Mesodermal cell (in vitro differentiated cells): ENCODE data around the gene CTSW.

ENCODE experiments used
- H3K27ac ChIP-seq: 2 replicates; pipeline ENCODE4 v1.7.0; 2013; ENCODE audit warnings: mild to moderate bottlenecking, low read depth, low read length, moderate library complexity; ENCODE audit not compliant: severe bottlenecking
- H3K36me3 ChIP-seq: 2 replicates; pipeline ENCODE4 v1.7.1; 2013; ENCODE audit warnings: mild to moderate bottlenecking, low read length, moderate library complexity; ENCODE audit not compliant: control insufficient read depth, insufficient read depth
- H3K4me1 ChIP-seq: one replicate; pipeline ENCODE4 v1.7.1; 2013; ENCODE audit warnings: mild to moderate bottlenecking, low read length; ENCODE audit not compliant: insufficient read depth, control insufficient read depth, poor library complexity, severe bottlenecking
- H3K4me3 ChIP-seq: 2 replicates; pipeline ENCODE4 v1.7.0; 2013; ENCODE audit warnings: low read length, control low read depth, mild to moderate bottlenecking; ENCODE audit not compliant: insufficient read depth, poor library complexity, severe bottlenecking; ENCODE audit errors: extremely low read depth
- H3K9me3 ChIP-seq: 2 replicates; pipeline ENCODE4 v1.7.1; 2013; ENCODE audit warnings: mild to moderate bottlenecking, low read length, moderate library complexity; ENCODE audit not compliant: control insufficient read depth
- WGBS, 2 experiments: methylation state at CpG; one replicate each; pipeline ENCODE4 v1.1.5; 2013; ENCODE audit warnings: missing lambda C conversion rate in 2 of 2; ENCODE audit not compliant: insufficient coverage in 2 of 2; 5-methylcytosine and 5-hydroxymethylcytosine counted together

CTSW gene

DNA sequence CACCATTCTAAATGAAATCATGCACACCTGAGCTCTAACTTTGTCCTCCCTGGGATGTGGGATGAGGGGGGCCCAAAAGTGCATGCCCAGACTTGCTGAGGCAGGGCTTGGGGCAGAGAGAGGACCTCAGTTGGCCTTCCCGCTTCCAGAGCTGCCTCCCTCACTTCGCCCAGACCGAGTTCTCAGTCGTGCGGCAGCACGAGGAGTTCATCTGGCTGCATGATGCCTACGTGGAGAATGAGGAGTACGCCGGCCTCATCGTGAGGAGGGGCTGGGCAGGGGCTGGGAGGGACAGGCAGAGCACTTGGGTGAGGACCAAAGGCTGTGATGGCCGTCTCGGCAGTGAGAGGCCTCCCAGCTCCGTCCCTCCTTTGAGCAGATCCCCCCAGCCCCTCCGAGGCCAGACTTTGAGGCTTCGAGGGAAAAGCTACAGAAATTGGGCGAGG lies 29.8 kb upstream of the CTSW start:
- H3K27ac ChIP-seq: no peak overlapping the region
- no peak overlapping the region for H3K4me3 ChIP-seq
- 73 to 74% methylated on average over 16 of the region's 16 CpGs for WGBS, 2 experiments

DNA sequence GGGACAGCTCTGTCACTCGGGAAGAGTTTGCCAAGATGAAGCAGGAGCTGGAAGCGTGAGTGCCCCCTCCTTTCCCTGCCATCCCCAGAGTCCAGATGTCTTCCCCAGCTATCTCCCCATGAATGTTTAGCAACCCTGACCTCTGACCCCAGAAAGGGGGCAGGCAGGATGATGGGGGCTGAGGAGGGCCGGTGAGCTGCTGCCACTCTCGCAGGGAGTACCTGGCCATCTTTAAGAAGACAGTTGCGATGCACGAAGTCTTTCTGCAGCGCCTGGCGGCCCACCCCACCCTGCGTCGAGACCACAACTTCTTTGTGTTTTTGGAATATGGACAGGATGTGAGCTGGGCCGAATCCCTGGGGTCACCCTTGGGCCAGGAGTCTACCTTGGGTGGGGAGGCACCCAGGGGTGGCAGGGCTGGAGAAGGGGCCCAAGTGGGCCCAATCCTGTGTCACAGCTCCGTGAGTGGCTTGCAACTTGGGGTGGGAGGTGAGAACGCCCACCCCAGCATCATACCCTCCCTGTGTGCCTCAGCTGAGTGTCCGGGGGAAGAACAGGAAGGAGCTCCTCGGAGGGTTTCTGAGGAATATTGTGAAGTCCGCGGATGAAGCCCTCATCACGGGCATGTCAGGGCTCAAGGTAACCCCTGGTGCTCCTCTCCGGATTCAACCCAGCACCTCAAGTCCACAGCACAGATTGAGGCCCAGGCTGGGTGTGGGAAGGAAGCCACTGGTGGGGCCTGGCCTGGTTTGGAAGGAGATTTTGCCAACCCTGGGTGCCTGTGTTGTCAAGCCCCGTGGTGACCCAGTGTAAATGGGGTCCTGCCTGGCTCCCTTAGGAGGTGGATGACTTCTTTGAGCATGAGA lies 29.2 kb upstream of the CTSW start:
- WGBS, 2 experiments: 90 to 96% methylated on average over 16 to 18 of the region's 20 CpGs
- Histone ChIP-seq H3K27ac (peak overlapping the region; percentile 16), H3K9me3 (no peaks in the 10 kb centered on the region), H3K4me1 (peaks cover 8% of the 10 kb centered on the region), H3K36me3 (peaks cover 45% of the 10 kb centered on the region), H3K4me3 (no peak overlapping the region)

More for the DNA sequence above, 29.8 kb upstream of the CTSW start:
- Histone ChIP-seq H3K9me3 (no peaks in the 10 kb centered on the region), H3K36me3 (peaks cover 38% of the 10 kb centered on the region), H3K4me1 (peaks cover 1% of the 10 kb centered on the region)

- H3K4me3 ChIP-seq: no peak overlapping the region
- H3K9me3 ChIP-seq: no peaks in the 10 kb centered on the region
- peak overlapping the region; percentile 16 for H3K27ac ChIP-seq
- peaks cover 52% of the 10 kb centered on the region for H3K36me3 ChIP-seq
- 94 to 98% methylated on average over 5 to 13 of the region's 14 CpGs for whole genome bisulfite sequencing, 2 experiments
- H3K4me1 ChIP-seq: peaks cover 14% of the 10 kb centered on the region
These were observed 28.5 kb upstream of the CTSW start for GRCh38 chr11:65851083-65851579.

DNA sequence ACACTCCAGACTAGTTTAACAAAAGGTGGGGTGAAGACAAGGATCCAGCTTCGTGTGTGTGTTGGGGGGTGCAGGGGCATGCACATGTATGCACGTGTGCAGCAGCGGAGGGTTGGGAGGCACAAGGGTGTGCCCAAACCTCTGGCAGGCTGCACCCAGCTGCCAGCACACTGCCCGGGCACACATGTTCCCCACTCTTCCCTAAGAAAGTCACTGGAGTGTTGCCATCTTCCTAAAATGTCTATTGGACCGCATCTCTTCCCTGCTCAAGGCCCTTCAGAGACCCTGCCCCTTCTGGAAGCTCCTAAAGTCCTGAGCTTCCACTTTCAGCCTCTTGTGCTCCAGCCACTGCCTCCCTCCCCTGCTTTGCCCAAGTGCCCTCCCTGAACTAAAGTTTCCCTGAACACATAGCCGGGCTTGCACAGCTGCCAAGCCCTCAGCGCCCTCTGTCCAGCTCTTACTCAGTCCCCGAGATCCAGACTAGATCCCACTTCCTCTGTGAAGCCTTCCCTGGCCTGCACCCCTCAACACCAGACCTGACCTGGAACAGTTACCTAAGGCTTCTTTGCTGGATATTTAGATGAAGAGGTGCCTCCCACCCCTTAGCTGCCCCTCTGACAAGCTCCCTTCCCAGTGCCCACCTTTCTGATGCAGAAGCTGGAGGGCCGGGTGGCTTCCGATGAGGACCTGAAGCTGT lies 27.7 kb upstream of the CTSW start:
- peaks cover 17% of the 10 kb centered on the region for H3K4me1 ChIP-seq
- peaks cover 59% of the 10 kb centered on the region for H3K36me3 ChIP-seq
- no peaks in the 10 kb centered on the region for H3K9me3 ChIP-seq
- no peak overlapping the region for H3K4me3 ChIP-seq
- H3K27ac ChIP-seq: no peak overlapping the region
- 94 to 98% methylated on average over 8 to 10 of the region's 10 CpGs for WGBS, 2 experiments

DNA sequence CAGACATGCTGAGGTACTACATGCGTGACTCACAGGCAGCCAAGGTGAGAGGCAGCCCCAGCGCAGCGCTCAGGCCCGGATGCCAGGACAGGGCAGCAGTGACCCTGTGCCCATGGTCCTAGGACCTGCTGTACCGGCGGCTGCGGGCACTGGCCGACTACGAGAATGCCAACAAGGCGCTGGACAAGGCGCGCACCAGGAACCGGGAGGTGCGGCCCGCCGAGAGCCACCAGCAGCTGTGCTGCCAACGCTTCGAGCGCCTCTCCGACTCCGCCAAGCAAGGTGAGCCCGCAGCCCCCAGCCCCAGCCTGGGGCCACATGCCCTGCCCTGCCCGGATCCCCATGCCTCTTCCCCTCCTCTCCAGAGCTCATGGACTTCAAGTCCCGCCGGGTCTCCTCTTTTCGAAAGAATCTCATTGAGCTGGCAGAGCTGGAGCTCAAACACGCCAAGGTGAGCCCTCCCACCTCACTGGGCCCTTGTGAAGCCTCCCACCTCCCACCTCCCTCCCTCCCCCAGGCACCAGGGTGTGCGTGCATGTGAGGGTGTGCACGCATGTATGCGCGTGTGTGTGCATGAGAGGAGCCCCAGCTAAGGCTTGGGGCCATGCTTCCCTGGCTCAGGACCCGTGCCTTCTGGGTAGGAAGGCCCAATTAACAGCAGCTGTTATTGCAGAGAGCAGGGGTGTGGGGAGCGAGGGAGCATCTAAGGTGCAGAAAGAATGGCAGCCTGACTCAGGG lies 27.0 kb upstream of the CTSW start:
- Histone ChIP-seq H3K4me1 (peaks cover 17% of the 10 kb centered on the region), H3K27ac (peak overlapping the region; percentile 16), H3K36me3 (peaks cover 59% of the 10 kb centered on the region), H3K9me3 (no peaks in the 10 kb centered on the region), H3K4me3 (no peak overlapping the region)
- WGBS, 2 experiments: 96 to 97% methylated on average over 29 to 32 of the region's 33 CpGs

DNA sequence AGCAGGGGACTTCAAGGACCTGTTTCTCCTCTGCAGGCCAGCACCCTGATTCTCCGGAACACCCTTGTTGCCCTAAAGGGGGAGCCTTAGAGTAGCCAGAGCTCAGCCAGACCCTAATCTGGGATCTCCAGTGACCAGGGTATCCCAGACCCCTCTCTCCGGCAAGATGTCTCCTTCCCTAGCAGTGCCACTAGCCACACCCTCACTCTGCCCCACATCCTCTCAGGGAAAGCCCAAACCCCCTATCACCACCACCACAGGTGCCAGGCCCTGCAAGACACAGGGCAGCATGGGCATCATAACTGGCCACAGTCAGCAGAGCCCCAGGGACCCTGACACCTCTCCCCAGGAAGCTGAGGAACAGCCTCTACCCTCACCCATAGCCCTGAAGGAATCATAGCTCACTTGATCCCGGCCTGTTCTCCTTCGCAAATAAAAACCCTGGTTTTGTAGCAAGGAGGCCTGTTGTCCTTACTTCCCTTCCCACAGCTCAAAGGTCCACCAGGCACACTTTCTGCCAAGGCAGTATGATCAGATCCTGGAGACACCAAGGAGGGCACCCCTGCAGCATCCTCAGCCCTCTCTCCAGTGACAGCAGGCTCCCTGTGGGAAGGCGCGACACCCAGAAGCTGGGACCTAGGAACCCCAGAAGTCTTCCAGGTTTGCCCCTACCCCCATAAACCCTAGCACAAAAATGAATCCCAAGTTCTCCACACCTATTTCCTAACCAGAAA lies 26.2 kb upstream of the CTSW start:
- 91 to 94% methylated on average over 4 to 6 of the region's 6 CpGs for WGBS, 2 experiments
- peak overlapping the region; percentile 16 for H3K27ac ChIP-seq
- no peaks in the 10 kb centered on the region for H3K9me3 ChIP-seq
- H3K36me3 ChIP-seq: peaks cover 59% of the 10 kb centered on the region
- no peak overlapping the region for H3K4me3 ChIP-seq
- H3K4me1 ChIP-seq: peaks cover 17% of the 10 kb centered on the region

DNA sequence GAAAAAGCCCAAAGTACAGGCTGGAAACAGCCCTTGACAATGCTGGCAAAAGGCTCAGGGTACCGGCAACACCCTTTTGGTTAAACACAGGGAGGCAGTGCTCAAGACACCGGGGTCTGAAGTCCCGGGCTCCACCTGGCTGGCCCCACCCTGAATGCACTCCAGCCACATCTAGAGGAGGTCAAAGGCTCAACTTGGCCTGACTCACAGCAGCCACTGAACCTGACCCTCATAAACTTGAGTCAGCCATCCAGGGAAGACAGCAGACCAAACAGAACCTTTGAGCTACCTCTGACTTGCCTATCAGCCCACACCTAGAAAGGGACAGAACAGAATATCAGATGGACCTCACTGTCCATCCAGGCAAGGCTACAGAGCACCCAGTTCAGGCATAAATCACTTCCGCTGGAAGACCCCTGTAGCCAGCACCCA lies 25.5 kb upstream of the CTSW start:
- no peak overlapping the region for H3K4me3 ChIP-seq
- no peaks in the 10 kb centered on the region for H3K9me3 ChIP-seq
- H3K36me3 ChIP-seq: peaks cover 59% of the 10 kb centered on the region
- H3K27ac ChIP-seq: no peak overlapping the region
- peaks cover 17% of the 10 kb centered on the region for H3K4me1 ChIP-seq
- WGBS, 2 experiments: 92 to 97% methylated on average over 4 of the region's 4 CpGs

- Histone ChIP-seq H3K27ac (no peak overlapping the region), H3K4me3 (no peak overlapping the region), H3K4me1 (peaks cover 17% of the 10 kb centered on the region), H3K9me3 (no peaks in the 10 kb centered on the region), H3K36me3 (peaks cover 59% of the 10 kb centered on the region)
- WGBS, 2 experiments: 97% methylated on average over 10 to 11 of the region's 15 CpGs
These were observed 24.5 kb upstream of the CTSW start for GRCh38 chr11:65854852-65855837.

DNA sequence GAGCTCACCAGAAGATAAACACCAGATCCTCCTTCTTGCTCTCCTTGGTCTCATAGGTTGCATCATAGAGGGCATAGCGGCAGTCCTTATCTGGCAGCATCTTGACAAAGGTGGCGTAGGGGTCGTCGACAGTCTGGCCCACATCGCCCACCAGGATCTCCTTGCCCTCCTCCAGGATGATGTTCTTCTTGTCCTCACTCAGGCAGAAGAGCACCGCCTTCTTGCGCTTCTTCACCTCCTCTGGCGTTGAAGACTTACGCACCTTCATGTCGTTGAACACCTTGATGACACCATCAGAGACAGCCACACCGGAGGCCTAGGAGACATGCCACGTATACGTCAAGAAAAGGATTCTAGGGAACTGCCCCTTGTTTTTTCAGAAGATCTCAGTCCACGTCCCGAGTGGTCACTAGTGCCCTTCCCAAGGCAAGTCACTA lies 23.7 kb upstream of the CTSW start:
- peak overlapping the region; percentile 95 for H3K4me3 ChIP-seq
- no peak overlapping the region for H3K27ac ChIP-seq
- H3K9me3 ChIP-seq: no peaks in the 10 kb centered on the region
- 94 to 96% methylated on average over 15 of the region's 15 CpGs for WGBS, 2 experiments
- peaks cover 59% of the 10 kb centered on the region for H3K36me3 ChIP-seq
- peaks cover 17% of the 10 kb centered on the region for H3K4me1 ChIP-seq
